Naive thymus-derived CD4-positive, alpha-beta T cell (primary cell): ENCODE results near the gene MAMLD1. TPM values are rescaled to one million over a fixed set of nuclear protein-coding genes. Genes with fewer than 3 reads are reported as not detected.

Source experiments
- ATAC-seq: fragments of 150-1000 bp; cut with Tn5 transposase; 2 replicates; pipeline ENCODE4 v1.10.0; 2021; ENCODE audit warnings: mild to moderate bottlenecking, moderate library complexity
- CTCF ChIA-PET: fragments of 350-600 bp; sonication (Branson Sonifier 250); formaldehyde crosslinking; loops from one replicate; lab custom pipeline; 2021; ENCODE audit warnings: antibody characterized with exemption; lab: Charles Lee
- POLR2A ChIA-PET: fragments of 350-600 bp; sonication (Branson Sonifier 250); formaldehyde crosslinking; loops from one replicate; lab custom pipeline; 2021; ENCODE audit warnings: antibody characterized with exemption, inconsistent platforms; lab: Charles Lee
- DNase-seq, 9 donors: peaks; one replicate each; pipeline versions ENCODE4 v3.0.0 to v3.0.0-alpha.2; 2020 to 2022; ENCODE audit warnings: mixed read lengths in 1 of 9
- H3K27ac ChIP-seq: one replicate; pipeline ENCODE4 v1.7.0; 2013; ENCODE audit warnings: mild to moderate bottlenecking, low read depth, low read length, moderate library complexity
- H3K27me3 ChIP-seq, 2 donors: one replicate each; pipeline ENCODE4 v1.7.0; 2013; ENCODE audit warnings: low read length in 2 of 2, mild to moderate bottlenecking in 2 of 2, moderate library complexity in 2 of 2; ENCODE audit not compliant: control insufficient read depth in 2 of 2, insufficient read depth in 2 of 2
- H3K36me3 ChIP-seq, 3 experiments: 1 replicate in 2 of 3; 2 replicates in 1 of 3; pipeline ENCODE4 v1.7.0; 2013; ENCODE audit warnings: low read length in 3 of 3, mild to moderate bottlenecking in 3 of 3, moderate library complexity in 1 of 3; ENCODE audit not compliant: insufficient read depth in 3 of 3, control insufficient read depth in 2 of 3
- H3K4me1 ChIP-seq, 2 donors: one replicate each; pipeline ENCODE4 v1.7.0; 2013; ENCODE audit warnings: low read length in 2 of 2, mild to moderate bottlenecking in 2 of 2, moderate library complexity in 1 of 2; ENCODE audit not compliant: control insufficient read depth in 2 of 2, insufficient read depth in 2 of 2
- H3K4me3 ChIP-seq: 2 replicates; pipeline ENCODE4 v1.7.0; 2013; ENCODE audit warnings: mild to moderate bottlenecking, low read length
- H3K9me3 ChIP-seq, 3 experiments: 1 replicate in 2 of 3; 2 replicates in 1 of 3; pipeline ENCODE4 v1.7.0; 2013; ENCODE audit warnings: low read length in 3 of 3; ENCODE audit not compliant: control insufficient read depth in 2 of 3
- H3K27ac Mint-ChIP-seq, 9 donors: one replicate each; pipeline ENCODE4 v1.8.0; 2020 to 2022; ENCODE audit warnings: mixed read lengths in 9 of 9, mild to moderate bottlenecking in 8 of 9, moderate library complexity in 5 of 9, inconsistent platforms in 2 of 9
- H3K27me3 Mint-ChIP-seq, 5 donors: one replicate each; pipeline ENCODE4 v1.8.0; 2021 to 2022; ENCODE audit warnings: mixed read lengths in 5 of 5, mild to moderate bottlenecking in 1 of 5
- H3K36me3 Mint-ChIP-seq, 5 donors: one replicate each; pipeline ENCODE4 v1.8.0; 2020 to 2022; ENCODE audit warnings: mixed read lengths in 5 of 5, mild to moderate bottlenecking in 3 of 5, inconsistent platforms in 1 of 5
- H3K4me1 Mint-ChIP-seq, 7 donors: one replicate each; pipeline ENCODE4 v1.8.0; 2020 to 2022; ENCODE audit warnings: mixed read lengths in 7 of 7, mild to moderate bottlenecking in 3 of 7, inconsistent platforms in 1 of 7
- H3K4me3 Mint-ChIP-seq, 10 donors: one replicate each; pipeline ENCODE4 v1.8.0; 2020 to 2022; ENCODE audit warnings: mild to moderate bottlenecking in 10 of 10, mixed read lengths in 10 of 10, moderate library complexity in 6 of 10, inconsistent platforms in 2 of 10
- H3K9me3 Mint-ChIP-seq, 11 donors: one replicate each; pipeline ENCODE4 v1.8.0; 2020 to 2022; ENCODE audit warnings: mixed read lengths in 11 of 11, mild to moderate bottlenecking in 4 of 11, inconsistent platforms in 1 of 11, moderate library complexity in 1 of 11
- intact Hi-C, 2 donors: fragments of 100-400 bp; cut with micrococcal nuclease; formaldehyde crosslinking; loops; one replicate each; pipeline ENCODE4 v1.15.1; 2023
- polyA plus RNA-seq, 2 donors: library from polyadenylated mRNA; unstranded; fragments of 300-500 nt; fragmentation: Illumina TruSeq; gene quantifications; one replicate each; pipeline ENCODE4 v1.2.3, GENCODE V29; 2021
- total RNA-seq, 6 experiments: library from RNA in 5 of 6; stranded (reverse) in 5 of 6; gene quantifications; 1 replicate in 5 of 6; 2 replicates in 1 of 6; pipeline ENCODE4 v1.2.3 and lab custom pipeline; 2021 to 2026

The MAMLD1 gene
- total and polyA plus RNA-seq, 7 experiments from 2014 or later = 0.13 to 8.9 (median 0.36) TPM; not detected in 1

DNA sequence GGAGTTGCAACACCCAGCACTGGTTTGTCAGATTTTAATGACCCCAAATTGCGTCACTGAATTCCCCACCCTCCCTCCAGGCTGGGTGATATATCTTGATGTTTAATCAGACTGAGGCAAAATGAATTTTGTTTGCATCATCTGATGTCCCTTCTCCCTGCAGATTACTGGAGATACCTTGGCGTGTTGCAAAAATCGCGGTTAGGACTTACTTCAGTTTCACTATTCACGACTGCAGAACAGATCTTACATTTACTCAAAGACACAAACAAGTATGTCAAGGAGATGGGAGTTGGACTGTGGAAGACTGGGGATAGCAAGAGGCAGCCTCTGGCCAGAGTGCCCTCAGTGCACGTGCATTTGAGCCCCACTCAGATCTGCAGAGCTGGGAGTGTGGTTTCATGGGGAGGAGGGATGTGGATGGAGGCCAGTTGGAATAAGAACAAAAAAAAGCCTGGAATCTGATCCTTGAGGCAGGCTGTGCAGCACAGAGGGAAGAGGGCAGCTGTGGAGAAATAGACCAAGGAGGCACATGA is 113.1 kb downstream of the MAMLD1 start:
- H3K27me3 Mint-ChIP-seq = no peaks in the 10 kb centered on the region
- no peak for DNase-seq
- H3K27ac ChIP-seq = no peak overlapping the region
- peaks cover 0 to 19% (median 0%) of the 10 kb centered on the region in 5 donors for H3K36me3 Mint-ChIP-seq
- no peak for ATAC-seq
- H3K9me3 ChIP-seq = no peaks in the 10 kb centered on the region
- H3K9me3 Mint-ChIP-seq = peaks cover 0 to 2% (median 0%) of the 10 kb centered on the region in 11 donors
- no peaks in the 10 kb centered on the region for H3K36me3 ChIP-seq
- no peak overlapping the region for H3K4me3 ChIP-seq
- peaks cover 3 to 14% of the 10 kb centered on the region in 2 donors for H3K4me1 ChIP-seq
- peak overlapping the region in 2 of 10 donors; percentile 57 for H3K4me3 Mint-ChIP-seq
- peaks cover 6 to 50% (median 34%) of the 10 kb centered on the region in 7 donors for H3K4me1 Mint-ChIP-seq
- intact Hi-C loops = loop anchor here in 1 of 2 donors (5.0 kb wide), 1 partner anchor 71 kb away; no protein-coding TSS in a partner anchor
- H3K27me3 ChIP-seq = no peaks in the 10 kb centered on the region
- ChIA-PET POLR2A (no interaction called here), CTCF (no interaction called here)
- peak overlapping the region in 1 of 9 donors; percentile 74 for H3K27ac Mint-ChIP-seq

DNA sequence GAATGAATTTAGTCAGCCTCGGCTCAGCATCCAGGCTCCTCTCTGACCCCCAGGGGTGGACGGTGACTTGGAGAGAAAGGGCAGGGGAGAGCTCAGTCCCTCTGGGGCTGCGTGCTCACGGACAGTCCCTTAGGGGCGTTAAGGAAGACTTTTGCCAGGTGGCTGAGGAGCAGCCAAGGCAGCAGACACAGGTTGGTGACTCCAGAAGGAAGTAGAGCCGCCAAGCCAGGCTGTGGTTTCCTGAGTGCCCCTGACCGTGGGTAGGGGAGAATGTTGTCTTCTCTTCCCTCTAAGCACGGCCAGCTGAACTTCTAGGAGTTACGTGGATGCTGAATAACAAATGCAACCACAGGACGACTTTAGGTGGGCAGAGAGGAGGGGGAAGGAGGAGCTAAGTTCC is 114.3 kb downstream of the MAMLD1 start:
- peaks cover 3 to 14% of the 10 kb centered on the region in 2 donors for H3K4me1 ChIP-seq
- H3K9me3 ChIP-seq = no peaks in the 10 kb centered on the region
- H3K9me3 Mint-ChIP-seq = peaks cover 0 to 2% (median 0%) of the 10 kb centered on the region in 11 donors
- no peaks in the 10 kb centered on the region for H3K36me3 ChIP-seq
- no peaks in the 10 kb centered on the region for H3K27me3 ChIP-seq
- DNase-seq (no peak), ATAC-seq (no peak)
- H3K27ac ChIP-seq = no peak overlapping the region
- H3K4me1 Mint-ChIP-seq = peaks cover 6 to 57% (median 34%) of the 10 kb centered on the region in 7 donors
- intact Hi-C loops = loop anchor here in 1 of 2 donors (5.0 kb wide), 1 partner anchor 70 kb away; no protein-coding TSS in a partner anchor
- ChIA-PET POLR2A (interaction anchor here (0.6 kb wide), 1 partner anchor 1702 kb away, joined by 3 read pairs; no protein-coding TSS in a partner anchor), CTCF (no interaction called here)
- peaks cover 0 to 20% (median 0%) of the 10 kb centered on the region in 5 donors for H3K36me3 Mint-ChIP-seq
- no peak overlapping the region for H3K4me3 ChIP-seq
- H3K4me3 Mint-ChIP-seq = peak overlapping the region in 6 of 10 donors; percentile 16 to 65 (median 28)
- no peaks in the 10 kb centered on the region for H3K27me3 Mint-ChIP-seq
- peak overlapping the region in 4 of 9 donors; percentile 7 to 97 (median 50) for H3K27ac Mint-ChIP-seq

DNA sequence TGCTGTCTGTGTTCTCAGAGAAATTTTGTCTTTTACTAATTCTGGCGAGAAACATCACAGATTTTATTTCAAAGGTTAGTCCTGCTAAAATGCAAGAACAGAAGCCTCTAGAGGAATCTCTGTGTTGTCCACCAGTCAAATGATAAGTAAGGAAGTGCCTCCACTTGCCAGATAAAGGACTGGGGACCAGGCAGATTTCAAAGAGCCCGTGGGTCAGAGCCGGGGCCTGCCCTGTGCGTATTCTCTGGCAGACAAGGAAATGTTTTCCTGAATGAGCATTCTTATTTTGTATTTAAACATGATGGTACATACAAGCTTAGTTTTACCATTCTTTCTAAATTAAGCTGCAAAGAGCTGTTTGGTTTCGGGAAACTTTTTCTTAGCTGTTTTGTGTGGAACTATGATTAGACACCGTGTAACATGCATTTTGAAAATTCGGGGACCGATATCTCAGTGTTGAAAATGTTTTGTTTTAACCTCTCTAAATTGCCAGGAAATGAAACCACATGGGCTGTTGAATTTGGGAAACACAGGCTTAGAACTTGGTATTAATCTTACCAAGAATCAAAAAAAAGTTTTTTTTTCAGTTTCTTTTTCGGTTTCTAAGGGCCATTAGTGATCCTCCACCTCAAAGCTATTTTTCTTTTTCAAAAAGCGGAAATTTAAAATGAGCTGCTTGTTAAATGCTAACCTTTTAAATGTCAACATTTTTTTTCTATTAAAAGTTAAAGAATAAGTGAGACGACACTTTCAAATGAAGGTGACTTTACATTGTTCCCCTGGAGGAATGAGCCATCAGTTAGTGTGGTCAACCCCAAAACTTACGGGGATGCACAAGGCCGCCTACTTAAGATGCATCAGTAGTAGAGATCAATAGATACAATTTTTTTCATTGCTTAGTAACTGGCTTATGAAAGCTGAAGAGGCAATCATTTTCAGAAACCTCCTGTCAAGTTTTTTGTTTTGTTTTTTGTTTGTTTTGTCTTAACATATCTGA is 115.7 kb downstream of the MAMLD1 start:
- Histone ChIP-seq H3K4me1 (peaks cover 3 to 14% of the 10 kb centered on the region in 2 donors), H3K27ac (peak overlapping the region; percentile 41), H3K9me3 (no peaks in the 10 kb centered on the region), H3K4me3 (peak overlapping the region; percentile 46), H3K27me3 (no peaks in the 10 kb centered on the region), H3K36me3 (no peaks in the 10 kb centered on the region)
- Mint-ChIP-seq H3K36me3 (peaks cover 0 to 16% (median 0%) of the 10 kb centered on the region in 5 donors), H3K4me3 (peak overlapping the region; percentile 51 to 81 (median 76)), H3K27ac (peak overlapping the region in 8 of 9 donors; percentile 84 to 97 (median 85)), H3K27me3 (no peaks in the 10 kb centered on the region), H3K9me3 (peaks cover 0 to 1% (median 0%) of the 10 kb centered on the region in 11 donors), H3K4me1 (peaks cover 6 to 67% (median 34%) of the 10 kb centered on the region in 7 donors)
- intact Hi-C loops = loop anchor here (1.0 to 5.0 kb wide), 5 partner anchors 20 to 113 kb away; partner anchors contain the start of gene MTM1 (in 1 of the 2)
- ChIA-PET CTCF (interaction anchor here (0.9 to 1.0 kb wide), 2 partner anchors 18 to 113 kb away, joined by 3 read pairs; no protein-coding TSS in a partner anchor), POLR2A (no interaction called here)
- peak in 4 of 9 donors; percentile 4 to 31 (median 24) for DNase-seq
- peak; percentile 46 for ATAC-seq

DNA sequence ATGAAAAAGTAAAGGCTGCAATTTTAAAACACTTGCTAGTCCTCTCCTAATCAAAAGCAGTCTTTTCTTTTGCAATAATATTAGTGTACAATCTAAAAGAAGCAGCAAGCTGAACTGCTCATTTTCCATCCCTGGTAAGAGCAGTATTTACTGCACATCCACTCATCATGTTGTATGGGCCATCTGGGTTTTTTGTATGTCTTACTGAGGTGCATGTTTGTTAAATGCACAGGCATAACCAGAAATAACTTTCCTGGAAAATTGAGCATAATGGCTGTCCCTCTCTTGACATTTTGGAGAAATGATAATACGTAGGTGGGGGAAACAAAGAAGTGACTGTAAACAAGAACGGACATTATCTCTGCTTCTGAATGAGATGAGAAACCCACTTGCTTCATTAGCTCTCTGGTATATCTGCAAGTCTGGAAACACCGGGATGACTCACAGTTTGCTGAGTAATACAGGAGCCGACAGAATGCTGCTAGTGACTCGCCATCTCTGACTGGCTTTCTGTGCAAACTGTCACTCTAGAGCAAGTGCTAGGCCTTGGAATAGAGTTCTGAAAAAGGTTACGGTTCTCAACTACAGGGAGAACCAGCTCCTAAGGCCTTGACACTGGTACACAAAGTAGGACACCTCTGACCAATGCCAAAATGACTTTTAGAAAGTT is 119.6 kb downstream of the MAMLD1 start:
- Histone ChIP-seq H3K9me3 (no peaks in the 10 kb centered on the region), H3K27me3 (no peaks in the 10 kb centered on the region), H3K4me3 (no peak overlapping the region), H3K4me1 (peaks cover 3 to 10% of the 10 kb centered on the region in 2 donors), H3K27ac (no peak overlapping the region), H3K36me3 (no peaks in the 10 kb centered on the region)
- no peaks in the 10 kb centered on the region for H3K27me3 Mint-ChIP-seq
- ChIA-PET POLR2A (no interaction called here), CTCF (no interaction called here)
- ATAC-seq = peak; percentile 27
- peak overlapping the region in 1 of 9 donors; percentile 87 for H3K27ac Mint-ChIP-seq
- intact Hi-C loops = loop anchor here in 1 of 2 donors (10.0 kb wide), 1 partner anchor 278 kb away; no protein-coding TSS in a partner anchor
- DNase-seq = peak in 1 of 9 donors; percentile 35
- peaks cover 0 to 67% (median 27%) of the 10 kb centered on the region in 7 donors for H3K4me1 Mint-ChIP-seq
- peaks cover 0 to 1% (median 0%) of the 10 kb centered on the region in 11 donors for H3K9me3 Mint-ChIP-seq
- peak overlapping the region in 1 of 10 donors; percentile 41 for H3K4me3 Mint-ChIP-seq
- H3K36me3 Mint-ChIP-seq = peaks cover 0 to 9% (median 0%) of the 10 kb centered on the region in 5 donors

DNA sequence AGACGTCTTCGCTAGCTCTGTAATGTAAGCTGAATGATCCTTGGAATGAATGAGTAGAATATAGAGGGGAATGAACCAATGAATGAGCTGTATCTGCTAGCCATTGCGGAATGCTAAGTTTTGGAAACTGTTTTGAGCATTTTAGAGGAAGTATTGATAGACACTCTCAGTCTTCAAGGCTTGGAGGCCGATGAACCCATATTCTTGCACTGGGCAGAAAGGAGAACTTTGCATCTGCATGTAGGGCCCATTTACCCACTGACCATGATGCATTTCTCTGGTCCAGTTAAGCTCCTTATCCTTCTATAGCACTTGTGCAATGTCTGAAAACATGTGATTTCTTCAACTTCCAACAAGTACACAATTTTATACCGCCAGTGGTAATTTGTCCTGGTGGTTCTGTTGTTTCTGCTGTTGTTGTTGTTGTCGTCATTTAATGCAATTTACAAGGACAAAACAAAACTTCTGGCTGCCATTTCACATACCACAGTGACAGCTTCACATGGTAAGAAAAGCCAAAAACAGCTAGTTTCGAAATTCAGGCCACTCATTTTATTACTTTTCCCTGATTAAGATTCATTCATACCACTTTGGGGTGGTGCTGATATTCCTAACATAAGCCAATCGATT is 120.4 kb downstream of the MAMLD1 start:
- intact Hi-C loops = loop anchor here in 1 of 2 donors (10.0 kb wide), 1 partner anchor 279 kb away; no protein-coding TSS in a partner anchor
- Mint-ChIP-seq H3K4me3 (peak overlapping the region in 1 of 10 donors; percentile 41), H3K27me3 (no peaks in the 10 kb centered on the region), H3K27ac (peak overlapping the region in 1 of 9 donors; percentile 87), H3K9me3 (peaks cover 0 to 1% (median 0%) of the 10 kb centered on the region in 11 donors), H3K4me1 (peaks cover 0 to 59% (median 19%) of the 10 kb centered on the region in 7 donors), H3K36me3 (peaks cover 0 to 9% (median 0%) of the 10 kb centered on the region in 5 donors)
- ChIA-PET CTCF (no interaction called here), POLR2A (no interaction called here)
- Histone ChIP-seq H3K9me3 (no peaks in the 10 kb centered on the region), H3K27me3 (no peaks in the 10 kb centered on the region), H3K36me3 (no peaks in the 10 kb centered on the region), H3K27ac (no peak overlapping the region), H3K4me3 (no peak overlapping the region), H3K4me1 (peaks cover 3 to 5% of the 10 kb centered on the region in 2 donors)
- DNase-seq (no peak), ATAC-seq (no peak)
